ENCODE results near the gene MSL2.
"Not testable (repeated sequence)": the region's sequence is repeated elsewhere in the genome, so short reads cannot be mapped to it uniquely, and the experiment has no call there.

The MSL2 gene, protein sequence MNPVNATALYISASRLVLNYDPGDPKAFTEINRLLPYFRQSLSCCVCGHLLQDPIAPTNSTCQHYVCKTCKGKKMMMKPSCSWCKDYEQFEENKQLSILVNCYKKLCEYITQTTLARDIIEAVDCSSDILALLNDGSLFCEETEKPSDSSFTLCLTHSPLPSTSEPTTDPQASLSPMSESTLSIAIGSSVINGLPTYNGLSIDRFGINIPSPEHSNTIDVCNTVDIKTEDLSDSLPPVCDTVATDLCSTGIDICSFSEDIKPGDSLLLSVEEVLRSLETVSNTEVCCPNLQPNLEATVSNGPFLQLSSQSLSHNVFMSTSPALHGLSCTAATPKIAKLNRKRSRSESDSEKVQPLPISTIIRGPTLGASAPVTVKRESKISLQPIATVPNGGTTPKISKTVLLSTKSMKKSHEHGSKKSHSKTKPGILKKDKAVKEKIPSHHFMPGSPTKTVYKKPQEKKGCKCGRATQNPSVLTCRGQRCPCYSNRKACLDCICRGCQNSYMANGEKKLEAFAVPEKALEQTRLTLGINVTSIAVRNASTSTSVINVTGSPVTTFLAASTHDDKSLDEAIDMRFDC

DNA sequence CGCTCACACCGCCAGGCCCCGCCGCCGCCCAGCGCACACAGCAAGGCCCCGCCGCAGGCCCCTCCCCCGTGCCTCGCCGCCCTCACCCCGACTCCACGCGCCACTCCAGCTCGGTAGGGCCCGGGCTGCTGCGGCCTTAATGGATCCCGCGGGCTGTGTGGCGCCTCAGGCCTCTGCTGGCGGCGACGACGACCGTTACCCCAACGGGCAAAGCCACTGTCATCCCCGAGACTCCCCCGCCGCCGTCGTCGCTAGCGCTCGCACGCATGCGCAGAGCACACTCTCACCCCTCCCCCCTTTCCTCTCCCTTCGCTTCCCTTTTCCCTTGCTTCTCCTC, at the start of gene MSL2:
TSS of gene MSL2 (minus strand) at position 272 of the 337 bp plus-strand sequence. CDS start 1,222 bp downstream, outside the sequence.
- no peak for DNase-seq

DNA sequence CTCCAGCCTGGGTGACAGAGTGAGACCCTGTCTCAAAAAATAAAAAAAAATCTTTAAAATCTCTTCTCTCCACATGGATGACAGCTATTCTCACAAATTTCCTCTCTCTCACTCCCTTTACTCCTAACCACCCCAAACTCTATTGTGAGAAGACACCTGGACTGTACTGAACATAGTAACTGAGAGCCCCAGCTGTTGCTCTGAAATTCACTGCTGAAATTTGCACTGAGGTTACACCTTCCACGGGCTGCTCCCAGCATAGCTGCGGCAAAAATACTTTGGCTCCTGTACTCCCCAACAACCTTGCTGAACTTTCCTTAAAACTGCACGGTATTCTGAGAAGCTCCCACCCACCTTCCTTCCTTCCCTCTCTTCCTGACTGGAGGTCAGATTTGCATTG, 49.6 kb upstream of the MSL2 start:
- no peak for DNase-seq

DNA sequence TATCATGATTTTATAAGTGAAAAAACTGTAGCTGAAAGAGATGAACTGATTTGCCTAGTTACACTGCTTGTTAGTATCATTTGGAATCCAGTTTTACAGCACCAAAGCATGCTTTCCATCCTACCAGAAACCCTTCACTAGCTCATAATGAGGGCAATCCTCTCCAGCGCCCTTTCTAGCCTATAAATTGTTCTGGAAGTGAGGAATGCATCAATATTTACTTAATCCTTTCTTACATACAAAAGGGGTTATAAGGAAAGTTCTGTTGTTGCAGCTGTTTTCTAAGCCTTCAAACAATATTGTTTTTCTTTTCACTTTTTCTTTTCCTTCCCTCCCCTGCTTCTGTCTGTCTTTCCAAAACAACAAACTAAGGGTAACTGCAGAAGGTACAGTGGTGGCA, 43.0 kb upstream of the MSL2 start:
- DNase-seq: no peak

DNA sequence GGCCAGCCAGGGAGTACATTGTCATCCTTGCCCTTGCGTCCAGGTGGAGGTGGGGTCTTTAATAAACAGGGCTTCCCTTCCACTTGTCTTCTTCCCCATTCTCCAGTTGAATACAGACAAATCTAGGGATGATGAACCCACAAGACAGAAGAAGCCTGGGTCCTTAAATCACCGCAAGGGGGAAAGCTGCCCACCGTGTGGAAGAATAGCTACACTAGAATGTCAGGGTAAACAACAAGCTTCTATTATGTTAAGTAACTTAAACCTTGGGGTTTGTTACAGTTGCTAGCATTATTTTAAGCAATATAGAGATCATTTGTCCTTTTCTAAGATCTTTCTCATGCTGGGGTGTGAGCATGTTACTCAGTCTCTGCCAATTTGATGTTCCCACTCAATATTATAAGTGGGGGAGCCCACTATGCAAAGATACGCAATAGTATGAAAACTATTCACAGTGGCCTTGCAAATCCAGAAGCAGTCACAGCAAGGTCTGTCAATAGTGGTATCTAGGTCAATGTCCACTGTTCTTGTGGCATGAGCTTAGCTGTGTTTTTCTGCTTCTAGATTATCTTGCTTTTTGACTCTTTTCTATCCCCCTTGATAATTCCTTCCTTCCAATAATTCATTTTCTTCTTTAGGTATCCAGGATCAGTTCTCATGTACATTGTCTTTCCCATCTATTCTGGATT, 42.0 kb upstream of the MSL2 start:
- DNase-seq: no peak

DNA sequence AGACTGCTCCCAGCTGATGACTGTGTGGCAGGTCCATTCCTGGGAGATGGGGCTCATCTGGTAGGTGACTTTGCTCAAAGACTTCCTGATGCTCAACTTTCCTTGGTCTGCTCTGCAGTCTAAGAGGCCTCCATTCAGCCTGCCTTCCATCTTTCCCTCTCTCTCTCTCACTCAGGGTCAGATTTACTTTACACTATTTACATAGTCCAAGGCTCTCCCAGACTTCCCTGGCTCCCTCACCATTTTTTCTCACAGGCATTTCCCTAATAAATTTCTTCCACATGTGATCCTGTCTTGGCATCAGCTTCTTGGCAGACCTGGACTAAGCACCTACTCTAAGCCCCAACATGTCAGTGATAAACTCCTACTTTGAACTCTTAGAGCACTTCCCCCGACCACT, 41.0 kb upstream of the MSL2 start:
- DNase-seq: no peak

DNA sequence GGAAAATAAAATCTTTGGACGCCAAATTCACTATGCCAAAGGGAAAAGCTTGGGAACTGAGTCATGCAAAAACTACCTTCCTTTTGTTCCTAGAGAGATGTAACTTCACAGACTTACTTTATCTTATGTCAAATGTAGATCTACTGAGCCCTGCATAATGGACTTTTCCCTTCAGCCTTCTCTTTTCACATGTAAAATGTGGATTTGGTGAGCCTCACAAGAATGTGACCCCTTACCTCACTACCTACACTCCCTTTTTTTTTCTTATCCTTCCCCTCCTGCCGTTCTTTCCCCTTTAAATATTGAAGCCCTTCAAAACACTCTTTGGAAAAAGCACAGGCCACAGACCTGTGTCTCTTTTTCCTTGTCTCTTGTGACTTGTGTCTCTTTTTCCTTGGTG, 40.0 kb upstream of the MSL2 start:
- DNase-seq: no peak

DNA sequence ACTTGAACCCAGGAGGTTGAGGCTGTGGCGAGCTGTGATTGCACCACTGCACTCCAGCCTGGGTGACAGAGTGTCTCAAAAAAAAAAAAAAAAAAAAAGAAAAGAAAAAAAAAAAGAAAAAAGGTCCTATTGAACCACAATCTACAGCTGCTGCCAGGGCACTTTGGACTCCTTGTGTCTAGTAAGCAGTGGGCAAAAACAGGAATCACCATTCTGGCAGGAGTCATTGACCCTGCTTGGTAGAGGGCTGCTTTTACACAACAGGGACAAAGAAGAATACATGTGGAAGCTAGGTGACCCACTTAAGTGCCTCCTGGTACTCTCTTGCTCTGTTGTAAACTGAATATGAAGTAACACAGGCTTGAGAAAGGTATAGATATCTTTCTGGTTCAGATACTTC, 39.4 kb upstream of the MSL2 start:
- no peak for DNase-seq

DNA sequence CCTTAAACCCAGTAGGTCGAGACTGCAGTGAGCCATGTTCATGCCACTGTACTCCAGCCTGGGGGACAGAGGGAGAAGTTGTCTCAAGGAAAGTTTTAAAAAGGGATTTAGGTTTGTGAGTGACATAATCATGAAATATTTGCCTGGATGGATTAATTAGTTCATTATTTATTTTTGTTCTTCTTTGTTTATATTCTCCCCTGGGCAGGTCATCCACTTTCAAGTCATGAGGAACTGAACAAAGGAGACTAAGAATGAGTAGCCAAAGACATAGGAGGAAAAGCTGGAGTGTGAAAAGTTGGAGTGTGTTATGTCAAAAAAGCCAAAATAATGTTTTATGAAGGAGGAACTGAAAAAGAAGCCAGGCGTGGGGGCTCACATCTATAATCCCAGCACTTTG, 36.3 kb upstream of the MSL2 start:
- no peak for DNase-seq

DNA sequence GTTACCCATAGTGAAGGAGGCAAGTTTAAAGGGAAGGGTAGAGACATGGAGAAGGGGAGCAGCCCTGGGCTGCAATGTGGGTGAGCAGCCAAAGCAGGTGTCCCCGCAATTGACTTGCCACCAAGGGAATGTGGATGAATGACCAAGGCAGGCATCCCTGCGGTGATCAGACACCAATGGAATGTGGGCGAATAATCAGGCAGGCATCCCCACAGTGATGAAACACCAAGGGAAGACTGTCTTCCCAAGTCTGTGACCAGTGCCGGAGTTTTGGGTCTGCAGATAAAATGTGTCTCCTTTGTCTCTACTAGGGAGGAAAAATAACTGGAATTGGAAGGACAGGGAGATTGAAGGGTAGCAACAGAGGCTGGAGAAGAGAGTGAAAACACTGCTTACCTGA, 26.6 kb upstream of the MSL2 start:
- not testable (repeated sequence) for DNase-seq

DNA sequence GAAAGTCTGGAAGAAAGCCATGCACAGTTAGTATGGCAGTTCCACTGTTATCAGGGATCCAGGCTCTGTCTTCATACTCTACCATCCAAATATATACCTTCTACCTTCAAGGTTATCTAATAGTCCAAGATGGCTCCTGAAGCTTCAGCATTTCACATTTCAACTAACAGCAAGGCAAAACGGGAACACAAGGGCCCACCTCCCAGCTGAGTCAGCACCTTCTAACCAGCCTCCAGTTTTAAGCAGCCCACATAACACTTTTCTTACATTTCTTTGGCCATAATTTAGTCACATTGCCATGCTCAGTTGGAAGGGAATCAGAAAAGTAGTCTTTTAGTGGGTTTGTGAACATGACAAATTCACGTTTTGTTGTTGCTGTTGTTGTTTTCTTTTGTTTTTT, 15.4 kb upstream of the MSL2 start:
- DNase-seq: no peak

DNA sequence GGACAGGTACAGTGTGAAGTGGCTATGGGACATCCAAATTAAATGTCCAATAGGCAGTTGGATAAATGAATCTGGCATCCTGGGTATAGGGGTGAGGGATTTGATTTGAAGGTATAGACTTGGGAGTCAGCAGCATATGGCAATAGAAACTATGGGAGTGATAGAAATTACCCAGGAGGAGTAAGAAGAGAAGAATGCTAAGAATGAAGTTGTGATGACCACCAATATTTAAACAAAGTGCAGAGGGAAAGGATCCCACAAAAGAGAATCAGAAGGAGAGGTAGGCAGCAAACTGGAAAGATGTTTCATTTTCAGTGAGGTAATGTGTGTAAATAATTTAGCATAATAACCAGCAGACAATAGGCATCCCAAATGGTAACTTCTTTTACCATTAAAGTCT, 13.8 kb upstream of the MSL2 start:
- DNase-seq: no peak

DNA sequence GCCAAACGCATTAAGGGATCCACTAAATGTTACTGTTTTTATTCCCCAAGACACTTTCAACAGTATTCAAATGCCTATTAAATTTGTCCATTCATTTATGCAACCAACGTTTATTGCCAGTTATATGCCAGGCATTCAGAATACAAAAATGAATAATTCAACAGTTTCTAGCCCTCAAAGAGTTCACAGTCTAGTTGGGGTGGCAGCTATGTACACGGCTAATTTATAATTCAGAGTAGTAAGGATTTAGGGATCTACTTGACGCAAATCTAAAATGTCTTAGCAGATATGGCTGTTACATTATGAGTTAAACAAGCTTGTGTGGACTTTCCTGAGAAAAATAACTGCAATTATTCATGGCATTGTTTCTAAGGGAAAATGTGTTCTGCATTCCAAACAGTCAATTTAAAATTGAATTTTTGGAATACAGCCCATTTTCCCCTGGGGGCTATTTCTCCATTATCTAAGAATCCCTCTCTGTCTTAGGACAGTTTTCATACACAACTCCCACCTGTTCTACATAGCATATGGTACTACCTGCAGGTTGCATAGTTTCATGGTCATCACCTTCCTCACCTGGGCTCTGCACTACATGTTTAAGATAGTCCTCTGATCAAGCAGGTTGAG, 11.5 kb upstream of the MSL2 start:
- no peak for DNase-seq

DNA sequence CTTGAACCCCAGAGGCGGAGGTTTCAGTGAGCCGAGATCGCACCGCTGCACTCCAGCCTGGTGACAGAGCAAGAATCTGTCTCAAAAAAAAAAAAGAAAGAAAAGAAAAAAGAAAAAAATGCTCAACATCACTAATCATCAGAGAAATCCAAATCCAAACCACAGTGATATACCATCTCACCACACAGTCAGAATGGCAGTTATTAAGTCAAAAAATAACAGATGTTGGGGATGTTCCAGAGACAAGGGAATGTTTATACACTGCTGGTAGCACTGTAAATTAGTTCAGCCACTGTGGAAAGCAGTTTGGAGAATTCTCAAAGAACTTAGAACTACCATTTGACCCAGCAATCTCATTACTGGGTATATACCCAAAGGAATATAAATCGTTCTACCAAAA, 3.1 kb upstream of the MSL2 start:
- not testable (repeated sequence) for DNase-seq

DNA sequence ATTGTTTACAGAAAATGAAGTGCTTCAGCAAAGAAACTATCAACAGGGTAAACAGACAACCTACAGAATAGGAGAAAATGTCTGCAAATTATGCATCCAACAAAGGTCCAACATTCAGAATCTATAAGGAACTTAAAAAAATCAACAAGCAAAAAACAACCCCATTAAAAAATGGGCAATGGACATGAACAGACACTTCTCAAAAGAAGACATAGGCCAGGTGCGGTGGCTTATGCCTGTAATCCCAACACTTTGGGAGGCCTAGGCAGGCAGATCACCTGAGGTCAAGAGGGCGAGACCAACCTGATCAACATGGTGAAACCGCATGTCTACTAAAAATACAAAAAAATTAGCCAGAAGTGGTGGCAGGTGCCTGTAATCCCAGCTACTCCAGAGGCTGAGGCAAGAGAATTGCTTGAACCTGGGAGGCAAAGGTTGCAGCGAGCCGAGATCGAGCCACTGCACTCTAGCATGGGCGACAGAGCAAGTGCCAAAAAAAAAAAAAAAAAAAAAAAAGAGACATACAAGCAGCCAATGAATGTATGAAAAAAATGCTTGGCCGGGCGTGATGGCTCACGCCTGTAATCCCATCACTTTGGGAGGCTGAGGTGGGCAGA, 2.4 kb upstream of the MSL2 start:
- DNase-seq: not testable (repeated sequence)

DNA sequence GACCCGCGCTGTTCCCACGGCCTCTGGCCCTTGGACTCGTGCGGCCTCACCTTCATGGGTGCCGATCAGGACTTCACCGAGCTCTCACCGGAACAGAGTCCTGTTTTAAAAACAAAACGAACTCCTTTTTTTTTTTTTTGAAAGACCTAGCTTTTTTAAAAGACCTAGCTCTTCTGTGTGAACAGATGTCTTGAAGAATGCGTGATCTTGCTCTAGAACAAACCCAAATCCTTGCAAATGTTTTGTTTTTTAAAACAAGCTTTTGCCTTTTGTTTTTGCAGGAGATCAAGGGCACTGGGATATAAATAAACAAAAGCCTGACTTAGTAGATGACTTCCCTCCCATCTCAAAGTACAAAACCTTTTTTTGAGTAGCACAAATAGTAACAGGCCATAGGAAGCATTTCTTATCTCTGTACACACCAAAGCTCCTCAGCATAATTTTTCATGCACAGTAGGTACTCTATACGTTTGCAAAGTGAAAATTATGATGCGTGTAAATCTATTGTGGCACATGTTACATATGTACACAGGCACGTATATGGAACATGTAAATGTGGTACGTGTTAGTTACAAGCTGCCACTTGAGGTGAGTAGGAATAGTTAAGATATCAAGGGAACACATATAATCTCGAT, 1.1 kb upstream of the MSL2 start:
- no peak for DNase-seq

DNA sequence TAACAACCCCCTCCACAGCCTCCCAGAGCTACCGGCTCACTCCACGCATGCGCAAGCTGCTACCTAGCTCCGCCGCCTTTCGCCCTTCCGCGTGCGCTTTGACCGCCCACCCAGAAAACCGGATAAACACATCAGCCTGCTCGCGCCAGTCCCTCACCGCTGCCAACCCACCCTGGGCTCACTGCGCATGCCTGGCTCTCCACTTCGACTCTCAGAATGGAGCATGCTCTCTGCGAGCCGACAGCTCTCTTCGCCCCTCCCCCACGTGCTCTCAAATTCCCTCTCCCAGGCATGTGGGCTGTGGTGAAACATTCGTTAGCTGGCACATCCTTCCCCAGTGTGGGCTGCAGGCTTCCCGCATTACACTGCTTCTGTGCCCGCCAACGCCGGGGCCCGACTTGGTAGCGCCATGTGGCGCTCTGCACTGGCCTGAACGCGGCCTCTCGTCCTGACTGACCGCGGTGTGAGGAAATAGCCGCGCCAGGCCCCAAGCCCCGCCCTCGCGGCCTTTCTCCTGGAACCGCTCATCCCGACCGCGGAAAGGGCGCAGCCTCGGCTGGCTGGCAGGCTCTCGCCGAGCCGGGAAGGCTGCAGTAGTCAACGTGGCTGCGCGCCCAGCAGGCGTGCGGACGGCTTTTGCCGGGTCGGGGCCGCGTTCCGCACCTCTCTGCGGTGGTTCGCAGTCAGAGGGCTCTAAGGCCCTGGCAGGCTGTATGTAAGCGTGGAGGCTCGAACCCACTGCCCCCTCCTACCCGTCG, 445 bp upstream of the MSL2 start:
- peak; percentile 100 for DNase-seq

DNA sequence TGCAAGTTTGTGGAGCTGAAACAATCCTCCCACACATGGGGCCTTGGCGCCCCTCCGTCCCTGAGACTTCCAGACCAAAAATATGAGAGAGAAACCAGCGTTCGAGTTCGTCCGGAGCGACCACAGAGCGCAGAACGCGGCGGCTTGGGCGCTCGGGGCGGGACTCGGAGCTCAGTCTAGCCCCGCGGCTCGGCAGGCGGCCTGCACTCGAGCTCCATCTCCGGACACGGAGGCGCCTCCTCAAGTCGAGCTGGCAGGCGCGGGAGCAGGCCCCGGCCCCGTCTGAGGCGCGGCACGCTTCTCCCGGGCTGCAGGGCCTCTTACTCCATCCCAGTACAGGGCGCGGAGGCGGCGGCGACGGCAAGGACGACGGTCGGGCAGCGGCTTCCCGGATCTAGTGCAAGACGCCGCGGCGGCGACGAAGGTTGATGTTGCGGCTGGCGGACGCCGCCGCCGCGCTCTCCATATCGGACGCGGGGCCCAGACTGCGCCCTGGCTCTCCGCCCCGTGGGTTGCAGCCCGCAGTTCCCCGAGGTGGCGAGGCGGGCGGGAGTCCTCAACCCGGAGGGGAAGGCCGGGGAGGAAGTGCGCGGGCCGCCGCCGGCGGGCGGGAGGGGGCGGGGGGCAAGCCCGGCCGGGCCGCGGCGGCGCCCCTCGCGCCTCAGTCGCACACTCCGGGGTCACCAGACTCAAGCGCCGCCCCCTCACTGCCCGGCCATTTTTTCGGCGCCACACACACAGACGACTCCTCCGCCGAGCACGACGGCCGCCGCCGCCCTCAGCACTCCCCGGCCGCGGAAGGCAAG, 674 bp downstream of the MSL2 start:
- DNase-seq: peak; percentile 86

DNA sequence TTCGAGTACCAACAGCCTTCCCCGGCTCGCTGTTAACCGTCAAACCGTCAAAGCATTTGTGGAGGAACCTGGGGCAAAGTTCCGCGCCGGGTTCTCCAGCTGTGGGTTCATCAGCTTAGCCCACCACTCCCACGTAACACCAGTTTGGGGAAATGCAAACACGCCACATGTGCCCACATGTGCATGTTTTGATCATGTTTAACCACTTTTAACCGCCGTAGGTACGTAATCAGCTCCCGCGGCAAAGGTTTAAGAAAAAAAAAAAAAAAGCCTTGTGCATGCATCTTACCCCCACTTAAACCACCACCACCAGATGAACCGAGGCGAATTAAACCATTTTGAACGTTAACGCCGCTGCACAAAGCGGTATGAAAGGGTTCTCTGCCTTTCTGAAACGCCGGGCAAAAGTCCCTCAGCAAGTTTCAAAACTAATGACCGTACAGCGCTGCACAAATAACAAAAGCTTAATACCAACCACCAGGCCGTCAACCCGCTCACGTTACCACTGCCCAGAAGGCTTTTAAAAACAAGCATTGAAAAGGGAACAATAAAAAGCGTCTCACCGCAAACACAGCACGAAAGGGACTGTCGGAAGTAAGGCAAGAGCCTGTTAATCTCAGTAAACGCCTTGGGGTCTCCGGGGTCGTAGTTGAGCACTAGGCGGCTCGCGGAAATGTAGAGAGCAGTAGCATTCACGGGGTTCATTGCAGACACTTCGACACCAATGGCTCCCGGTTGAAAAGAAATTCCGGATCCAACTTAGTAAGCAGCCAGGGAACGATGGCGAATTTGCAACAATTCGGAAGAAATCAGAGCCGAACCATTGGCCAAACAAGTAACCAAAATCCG, 1.5 kb downstream of the MSL2 start:
- DNase-seq: peak; percentile 65

DNA sequence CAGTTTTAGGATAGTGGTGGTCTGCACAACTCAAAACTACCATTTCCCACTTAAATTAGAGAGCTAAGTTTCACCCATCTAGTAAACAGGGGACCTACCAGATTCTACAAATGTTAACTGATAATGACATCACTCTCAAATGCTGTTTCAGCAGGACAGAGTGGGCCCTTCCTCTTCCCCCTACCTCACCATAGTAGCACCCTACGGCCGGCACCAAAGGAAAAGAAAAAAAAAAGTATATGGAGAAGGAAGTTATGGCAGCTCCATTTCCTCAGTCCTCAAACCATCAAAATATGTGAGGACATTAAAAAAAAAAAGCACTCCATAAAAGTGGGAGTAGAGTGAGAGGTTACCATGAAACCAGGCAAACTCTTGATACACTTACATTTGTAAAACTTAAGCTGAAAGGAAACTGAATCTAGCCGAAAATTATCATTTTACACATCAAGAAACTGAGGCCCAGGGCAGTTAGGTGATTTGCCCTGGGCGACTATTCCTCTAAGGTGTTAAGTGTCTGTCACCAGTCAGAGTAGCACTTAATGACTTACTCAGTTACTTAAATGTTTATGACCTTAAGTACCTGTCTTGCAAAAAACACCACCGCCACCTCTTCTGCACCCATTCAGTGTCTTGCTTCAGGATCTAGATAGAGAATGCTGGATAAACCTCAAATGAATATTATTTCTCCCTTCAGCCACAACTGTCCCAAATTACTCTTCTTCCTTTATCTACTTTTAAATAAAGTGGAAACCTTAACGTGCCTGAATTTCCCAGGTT, 2.7 kb downstream of the MSL2 start:
- no peak for DNase-seq
